DOHH2 (cell line): ENCODE results near the gene ZFHX3.

Experiments
- EZH2phosphoT487 ChIP-seq: fragments of 200-600 bp; sonication (generic); IDR thresholded peaks from 2 replicates; pipeline ENCODE4 v1.6.1; 2017; ENCODE audit warnings: borderline replicate concordance, mild to moderate bottlenecking, antibody characterized with exemption, low read length, moderate library complexity, mixed read lengths
- TF ChIP-seq, protein P1 (sequence below): fragments of 200-600 bp; sonication (generic); IDR thresholded peaks from one replicate; pipeline ENCODE4 v1.5.1; 2014; ENCODE audit warnings: antibody characterized with exemption, mild to moderate bottlenecking, low read depth, low read length; ENCODE audit not compliant: poor library complexity, severe bottlenecking

DNA sequence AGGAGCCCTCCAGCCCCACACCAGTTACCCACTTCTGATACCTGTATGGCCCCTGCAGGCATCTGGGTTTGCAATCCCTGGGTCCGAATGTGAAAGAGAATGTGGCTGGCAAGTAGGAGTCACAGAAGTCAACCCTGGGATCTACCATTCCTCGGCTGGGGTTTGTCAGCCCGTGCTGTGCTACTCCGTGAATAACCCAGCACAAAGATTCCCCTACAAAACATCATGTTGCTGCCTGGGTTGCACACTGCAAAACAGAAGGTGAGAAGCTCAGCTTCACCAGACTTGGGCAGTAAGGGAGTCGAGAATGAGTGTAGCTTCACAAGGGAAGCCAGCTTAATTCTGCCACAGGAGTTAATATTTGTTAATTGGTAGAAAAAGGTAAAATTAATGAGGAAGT is 137.1 kb downstream of the ZFHX3 start:
- TF ChIP-seq, protein P1, sequence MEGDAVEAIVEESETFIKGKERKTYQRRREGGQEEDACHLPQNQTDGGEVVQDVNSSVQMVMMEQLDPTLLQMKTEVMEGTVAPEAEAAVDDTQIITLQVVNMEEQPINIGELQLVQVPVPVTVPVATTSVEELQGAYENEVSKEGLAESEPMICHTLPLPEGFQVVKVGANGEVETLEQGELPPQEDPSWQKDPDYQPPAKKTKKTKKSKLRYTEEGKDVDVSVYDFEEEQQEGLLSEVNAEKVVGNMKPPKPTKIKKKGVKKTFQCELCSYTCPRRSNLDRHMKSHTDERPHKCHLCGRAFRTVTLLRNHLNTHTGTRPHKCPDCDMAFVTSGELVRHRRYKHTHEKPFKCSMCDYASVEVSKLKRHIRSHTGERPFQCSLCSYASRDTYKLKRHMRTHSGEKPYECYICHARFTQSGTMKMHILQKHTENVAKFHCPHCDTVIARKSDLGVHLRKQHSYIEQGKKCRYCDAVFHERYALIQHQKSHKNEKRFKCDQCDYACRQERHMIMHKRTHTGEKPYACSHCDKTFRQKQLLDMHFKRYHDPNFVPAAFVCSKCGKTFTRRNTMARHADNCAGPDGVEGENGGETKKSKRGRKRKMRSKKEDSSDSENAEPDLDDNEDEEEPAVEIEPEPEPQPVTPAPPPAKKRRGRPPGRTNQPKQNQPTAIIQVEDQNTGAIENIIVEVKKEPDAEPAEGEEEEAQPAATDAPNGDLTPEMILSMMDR: no peak
- TF ChIP-seq EZH2phosphoT487: no peak
